ENCODE results near the gene CUL2. TPM values are rescaled to one million over a fixed set of nuclear protein-coding genes. Genes with fewer than 3 reads are reported as not detected.
A peak's percentile ranks its signal among the peaks of the same experiment; 100 is the strongest.

CUL2 gene
- total RNA-seq (10 to 100 TPM; 26.8 to 33.1 (median 29.7) TPM), polyA plus RNA-seq (11.7 TPM)
- long read RNA-seq, donor 1, full-length matches to known transcripts, result 52 of 87 reads
- long read RNA-seq, donor 1, partial matches to known transcripts, result 29 of 87 reads
- long read RNA-seq, donor 1, other reads (novel, unspliced or antisense), result 6 of 87 reads
- long read RNA-seq, donor 2, full-length matches to known transcripts, result 15 of 27 reads
- long read RNA-seq, donor 2, partial matches to known transcripts, result 7 of 27 reads
- long read RNA-seq, donor 2, other reads (novel, unspliced or antisense), result 5 of 27 reads
- long read RNA-seq, donor 3, full-length matches to known transcripts, result 108 of 161 reads
- long read RNA-seq, donor 3, partial matches to known transcripts, result 42 of 161 reads
- long read RNA-seq, donor 3, other reads (novel, unspliced or antisense), result 11 of 161 reads
- long read RNA-seq, donor 4, full-length matches to known transcripts, result 23 of 37 reads
- long read RNA-seq, donor 4, partial matches to known transcripts, result 8 of 37 reads
- long read RNA-seq, donor 4, other reads (novel, unspliced or antisense), result 6 of 37 reads

DNA sequence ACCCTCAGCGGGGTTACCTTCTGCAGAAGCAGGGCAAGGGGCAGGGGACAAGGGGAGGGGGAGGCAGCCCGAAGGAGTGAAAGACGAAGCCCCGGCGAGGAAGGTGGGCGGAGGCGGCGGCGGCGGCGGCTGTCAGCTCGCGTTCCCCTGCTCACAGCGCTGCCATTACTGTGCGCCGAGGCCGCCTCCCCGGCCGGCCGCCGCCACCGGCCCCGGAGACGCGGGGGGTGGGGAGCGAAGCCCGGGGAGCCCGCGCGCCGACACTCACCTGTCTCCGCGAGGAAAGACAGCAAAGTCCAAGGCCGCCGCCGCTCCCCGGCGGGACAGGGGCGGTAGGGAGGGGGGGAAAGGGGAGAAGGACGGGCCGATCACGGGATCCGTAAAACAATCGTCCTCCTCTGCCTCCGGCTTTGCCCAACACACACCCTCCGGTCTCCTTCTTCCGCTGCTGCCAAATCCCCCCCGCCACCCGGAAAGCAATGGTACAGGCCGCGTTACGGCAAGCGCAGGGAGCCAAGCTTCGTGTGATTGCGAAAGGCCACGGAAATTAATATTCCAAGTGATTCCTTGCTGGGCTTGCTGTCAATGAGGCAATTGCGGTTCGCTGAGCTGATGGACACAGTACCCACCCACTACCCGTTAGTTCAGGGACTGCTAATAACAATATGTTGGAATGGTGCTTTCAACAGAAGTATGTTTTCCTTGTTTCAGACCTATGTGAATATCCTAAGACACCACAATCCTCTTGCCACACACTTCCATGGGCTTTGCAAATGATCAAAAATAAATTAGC lies at the start of gene CUL2:
Gene CUL2, minus strand, starts transcription at position 180 of the 793 bp plus-strand sequence. CDS start 19,024 bp downstream, outside the sequence.
- Histone ChIP-seq H3K27me3 (ENCODE audit: control insufficient read depth, insufficient read depth) (no peaks in the 10 kb centered on the region), H3K9me3 (ENCODE audit: control insufficient read depth, low read length) (no peaks in the 10 kb centered on the region), H3K27ac (ENCODE audit: low read length) (peak within 1 kb of the TSS; percentile 97), H3K4me1 (ENCODE audit: control insufficient read depth, insufficient read depth, low read length) (no peaks in the 10 kb centered on the region), H3K4me3 (ENCODE audit: low read length) (peak within 1 kb of the TSS; percentile 98)
- ATAC-seq (peak; percentile 98 to 99), DNase-seq (peak; percentile 91 to 96 (median 95))
- intact Hi-C loops (cut with DNase I), result no loop called here
- under 1% methylated on average over 59 of the region's 59 CpGs for WGBS

DNA sequence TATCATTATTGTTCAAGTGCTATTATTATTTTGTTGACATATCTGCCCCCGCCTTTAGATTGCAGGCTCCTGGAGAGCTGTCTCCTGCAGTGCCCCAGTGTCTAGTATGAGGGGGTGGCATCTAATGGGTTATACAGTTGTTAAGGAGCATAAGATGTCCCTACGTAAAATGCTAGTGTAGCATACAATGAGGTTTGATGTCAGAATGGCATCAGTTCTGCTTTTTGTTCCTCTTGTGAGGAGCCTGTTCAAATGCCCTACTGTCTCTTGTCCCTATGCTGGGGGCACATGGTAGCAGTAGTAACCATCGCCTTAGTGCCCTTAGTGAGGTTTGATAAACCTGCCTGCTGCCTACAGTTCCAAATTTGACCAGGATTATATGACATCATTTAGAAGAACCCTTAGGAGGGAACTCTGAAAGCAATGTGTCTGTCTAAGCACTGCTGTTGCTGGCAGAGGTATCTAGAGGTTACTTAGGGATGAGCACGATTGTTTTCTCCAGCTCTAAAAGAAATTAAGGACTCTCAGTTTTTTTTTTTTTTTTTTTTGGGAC lies 46.2 kb upstream of the CUL2 start:
- peak in 1 of 2 donors; percentile 32 for ATAC-seq

DNA sequence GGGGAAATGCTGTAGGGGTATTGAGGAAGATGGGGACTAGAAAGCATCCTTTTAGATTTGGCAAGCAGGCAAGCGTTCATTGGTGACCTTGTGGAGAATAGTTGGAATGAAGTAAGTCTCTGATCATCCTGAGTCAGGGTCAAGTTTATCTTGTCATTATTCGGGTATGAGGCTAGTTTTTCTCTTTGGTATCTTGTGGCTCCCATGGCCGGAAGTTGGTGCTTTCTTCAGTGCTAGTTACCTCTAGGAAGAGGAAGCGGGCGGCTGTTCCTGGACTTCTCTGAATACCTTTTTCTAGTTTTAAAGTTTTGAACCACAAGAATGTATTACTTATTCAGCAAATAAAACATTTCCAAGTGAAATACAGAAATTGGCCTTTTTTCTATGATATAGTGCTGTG lies 45.7 kb upstream of the CUL2 start:
- DNase-seq, result peak in 1 of 3 donors; percentile 43
- no peak overlapping the region for H3K27ac ChIP-seq (ENCODE audit: low read length)
- intact Hi-C loops (cut with DNase I), result no loop called here

More for the DNA sequence above, 46.2 kb upstream of the CUL2 start:
- no peak for DNase-seq
- Histone ChIP-seq H3K4me1 (ENCODE audit: control insufficient read depth, insufficient read depth, low read length) (peaks cover 1% of the 10 kb centered on the region), H3K4me3 (ENCODE audit: low read length) (no peak overlapping the region), H3K27ac (ENCODE audit: low read length) (no peak overlapping the region), H3K27me3 (ENCODE audit: control insufficient read depth, insufficient read depth) (no peaks in the 10 kb centered on the region), H3K9me3 (ENCODE audit: control insufficient read depth, low read length) (no peaks in the 10 kb centered on the region)
- intact Hi-C loops (cut with DNase I), result no loop called here
- 79% methylated on average over 4 of the region's 4 CpGs for WGBS

DNA sequence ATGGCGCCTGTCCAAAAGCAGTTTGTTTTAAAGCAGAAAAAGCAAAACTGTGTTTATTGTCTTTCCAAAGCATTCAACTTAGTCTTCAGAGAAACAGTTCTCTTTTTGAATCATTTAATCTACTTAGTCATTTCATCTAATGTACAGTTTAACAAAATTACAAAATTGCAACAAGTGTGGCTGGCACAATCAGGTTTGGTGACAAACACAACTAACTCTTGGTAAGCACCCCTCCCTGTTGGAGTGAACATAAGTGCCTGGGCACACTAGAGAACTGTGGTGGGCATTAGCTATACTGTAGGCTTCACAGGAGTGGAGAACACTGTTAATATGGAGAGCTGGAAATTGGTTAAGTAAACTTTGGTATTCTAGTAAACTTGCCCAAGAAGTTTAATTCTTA lies 43.4 kb upstream of the CUL2 start:
- no peaks in the 10 kb centered on the region for H3K27me3 ChIP-seq (ENCODE audit: control insufficient read depth, insufficient read depth)
- H3K9me3 ChIP-seq (ENCODE audit: control insufficient read depth, low read length), result no peaks in the 10 kb centered on the region
- peaks cover 1% of the 10 kb centered on the region for H3K4me1 ChIP-seq (ENCODE audit: control insufficient read depth, insufficient read depth, low read length)
- no peak overlapping the region for H3K4me3 ChIP-seq (ENCODE audit: low read length)
- no peak for DNase-seq
- ATAC-seq, result no peak
- H3K27ac ChIP-seq (ENCODE audit: low read length), result no peak overlapping the region
- intact Hi-C loops (cut with DNase I), result no loop called here
- 97% methylated on average over 1 of the region's 1 CpG for WGBS

More for the DNA sequence above, 45.7 kb upstream of the CUL2 start:
- no peak overlapping the region for H3K4me3 ChIP-seq (ENCODE audit: low read length)
- H3K9me3 ChIP-seq (ENCODE audit: control insufficient read depth, low read length), result no peaks in the 10 kb centered on the region
- H3K27me3 ChIP-seq (ENCODE audit: control insufficient read depth, insufficient read depth), result no peaks in the 10 kb centered on the region
- ATAC-seq, result no peak
- 63% methylated on average over 5 of the region's 5 CpGs for WGBS
- H3K4me1 ChIP-seq (ENCODE audit: control insufficient read depth, insufficient read depth, low read length), result peaks cover 1% of the 10 kb centered on the region

DNA sequence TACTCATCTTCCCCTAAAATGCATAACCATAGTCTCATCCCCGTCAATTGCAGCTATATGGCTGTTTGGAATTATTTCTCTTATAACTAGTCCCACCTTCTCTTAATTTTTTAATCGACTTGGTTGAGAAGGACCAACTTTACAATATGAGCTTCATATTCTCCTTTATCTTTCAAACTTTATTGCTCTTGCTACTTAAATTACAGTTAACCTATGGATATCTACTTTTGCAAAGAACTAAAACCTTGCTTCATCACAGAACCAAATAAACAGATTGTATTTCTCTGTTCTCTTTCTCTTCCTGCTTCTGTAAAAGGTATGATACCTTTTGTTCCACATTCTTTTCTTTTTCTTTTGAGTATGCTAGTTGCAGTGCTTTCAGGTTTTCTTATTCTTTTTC lies 42.6 kb upstream of the CUL2 start:
- 95% methylated on average over 2 of the region's 2 CpGs for WGBS
- Histone ChIP-seq H3K27me3 (ENCODE audit: control insufficient read depth, insufficient read depth) (no peaks in the 10 kb centered on the region), H3K4me1 (ENCODE audit: control insufficient read depth, insufficient read depth, low read length) (peaks cover 5% of the 10 kb centered on the region), H3K9me3 (ENCODE audit: control insufficient read depth, low read length) (no peaks in the 10 kb centered on the region), H3K4me3 (ENCODE audit: low read length) (no peak overlapping the region), H3K27ac (ENCODE audit: low read length) (no peak overlapping the region)
- no peak for ATAC-seq
- DNase-seq, result no peak
- intact Hi-C loops (cut with DNase I), result no loop called here

DNA sequence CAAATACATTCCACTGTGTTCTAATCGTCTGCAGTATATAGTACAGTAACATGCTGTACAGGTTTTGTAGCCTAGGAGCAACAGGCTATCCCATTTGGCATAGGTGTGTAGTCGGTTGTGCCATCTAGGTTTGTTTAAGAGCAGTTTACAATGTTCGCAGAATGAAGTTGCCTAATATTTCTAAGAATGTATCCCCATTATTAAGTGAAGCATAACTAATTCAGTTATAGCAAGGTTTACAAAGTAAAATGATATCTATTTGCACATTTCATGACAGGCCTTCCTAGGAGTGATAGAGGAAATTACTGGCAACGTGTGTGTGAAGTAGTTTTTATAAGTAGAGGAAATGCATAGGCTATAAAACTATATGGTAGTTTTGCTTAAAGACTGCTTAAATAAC lies 40.5 kb upstream of the CUL2 start:
- 70% methylated on average over 4 of the region's 4 CpGs for WGBS
- H3K9me3 ChIP-seq (ENCODE audit: control insufficient read depth, low read length), result no peaks in the 10 kb centered on the region
- no peak for ATAC-seq
- H3K27ac ChIP-seq (ENCODE audit: low read length), result no peak overlapping the region
- peaks cover 5% of the 10 kb centered on the region for H3K4me1 ChIP-seq (ENCODE audit: control insufficient read depth, insufficient read depth, low read length)
- H3K27me3 ChIP-seq (ENCODE audit: control insufficient read depth, insufficient read depth), result no peaks in the 10 kb centered on the region
- DNase-seq, result no peak
- H3K4me3 ChIP-seq (ENCODE audit: low read length), result no peak overlapping the region
- intact Hi-C loops (cut with DNase I), result no loop called here

DNA sequence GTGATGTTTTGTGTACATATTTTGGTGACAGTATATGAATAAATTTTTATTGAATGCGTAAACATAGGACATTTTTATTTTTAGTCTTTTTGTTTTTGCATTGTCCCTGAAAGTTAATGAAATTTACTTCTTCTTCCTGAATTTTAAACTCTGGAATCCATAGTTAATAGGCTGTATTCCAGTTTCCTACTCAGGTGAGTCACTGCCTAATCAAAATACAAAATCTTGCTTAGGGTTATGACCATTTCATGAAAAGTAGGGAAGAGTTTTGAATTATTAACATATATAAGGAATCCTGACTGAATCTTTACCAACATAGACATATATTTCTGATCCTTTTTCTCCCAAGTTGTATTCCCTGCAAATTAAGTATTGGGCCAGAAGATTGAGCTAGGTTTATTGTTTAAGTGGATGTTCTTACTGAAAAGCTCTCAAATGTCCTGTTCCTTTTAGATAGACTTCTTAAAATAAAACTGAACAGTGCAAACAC lies 39.1 kb upstream of the CUL2 start:
- no peak overlapping the region for H3K4me3 ChIP-seq (ENCODE audit: low read length)
- no peaks in the 10 kb centered on the region for H3K27me3 ChIP-seq (ENCODE audit: control insufficient read depth, insufficient read depth)
- DNase-seq, result no peak
- no peak overlapping the region for H3K27ac ChIP-seq (ENCODE audit: low read length)
- ATAC-seq, result no peak
- H3K4me1 ChIP-seq (ENCODE audit: control insufficient read depth, insufficient read depth, low read length), result peaks cover 3% of the 10 kb centered on the region
- H3K9me3 ChIP-seq (ENCODE audit: control insufficient read depth, low read length), result no peaks in the 10 kb centered on the region
- intact Hi-C loops (cut with DNase I), result loop anchor here in 3 of 4 donors (5.0 to 10.0 kb wide), 2 partner anchors 68 to 206 kb away; partner anchors contain the start of gene CCNY (in 1 of the 3)
- WGBS, result 97% methylated on average over 1 of the region's 1 CpG

DNA sequence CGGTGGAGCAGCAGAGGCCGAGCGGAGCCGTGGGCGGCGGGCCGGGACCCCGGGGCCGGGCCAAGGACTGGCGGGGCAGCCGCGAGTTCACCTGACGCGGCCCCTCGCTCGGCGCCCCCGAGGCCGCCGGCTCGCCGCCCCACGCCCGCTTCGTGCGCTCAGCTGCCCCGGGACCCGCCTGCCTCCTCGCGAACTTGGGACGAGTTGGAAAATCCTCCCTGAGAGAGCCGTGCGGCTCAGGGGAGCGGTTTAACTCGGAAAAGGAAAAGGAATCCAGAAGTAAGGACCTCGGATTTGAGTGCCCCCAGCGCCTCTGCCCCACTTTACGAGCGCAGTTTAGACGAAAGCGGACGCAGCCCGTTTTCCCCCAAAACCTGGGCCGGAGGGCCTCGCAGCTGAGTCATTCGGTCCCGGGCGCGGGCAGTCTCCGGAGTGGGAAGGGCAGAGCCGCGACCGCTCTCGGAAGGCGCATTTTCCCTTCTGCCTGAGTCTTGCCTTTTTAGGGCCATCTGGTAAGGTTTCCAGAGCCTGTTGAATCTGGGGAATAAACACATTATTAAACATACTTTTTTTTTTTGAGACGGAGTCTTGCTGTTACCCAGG lies 37.2 kb upstream of the CUL2 start:
- peak; percentile 67 to 87 (median 86) for DNase-seq
- intact Hi-C loops (cut with DNase I), result loop anchor here in 3 of 4 donors (5.0 to 10.0 kb wide), 2 partner anchors 70 to 207 kb away; partner anchors contain the start of gene CCNY (in 1 of the 3)
- H3K4me1 ChIP-seq (ENCODE audit: control insufficient read depth, insufficient read depth, low read length), result peaks cover 3% of the 10 kb centered on the region

DNA sequence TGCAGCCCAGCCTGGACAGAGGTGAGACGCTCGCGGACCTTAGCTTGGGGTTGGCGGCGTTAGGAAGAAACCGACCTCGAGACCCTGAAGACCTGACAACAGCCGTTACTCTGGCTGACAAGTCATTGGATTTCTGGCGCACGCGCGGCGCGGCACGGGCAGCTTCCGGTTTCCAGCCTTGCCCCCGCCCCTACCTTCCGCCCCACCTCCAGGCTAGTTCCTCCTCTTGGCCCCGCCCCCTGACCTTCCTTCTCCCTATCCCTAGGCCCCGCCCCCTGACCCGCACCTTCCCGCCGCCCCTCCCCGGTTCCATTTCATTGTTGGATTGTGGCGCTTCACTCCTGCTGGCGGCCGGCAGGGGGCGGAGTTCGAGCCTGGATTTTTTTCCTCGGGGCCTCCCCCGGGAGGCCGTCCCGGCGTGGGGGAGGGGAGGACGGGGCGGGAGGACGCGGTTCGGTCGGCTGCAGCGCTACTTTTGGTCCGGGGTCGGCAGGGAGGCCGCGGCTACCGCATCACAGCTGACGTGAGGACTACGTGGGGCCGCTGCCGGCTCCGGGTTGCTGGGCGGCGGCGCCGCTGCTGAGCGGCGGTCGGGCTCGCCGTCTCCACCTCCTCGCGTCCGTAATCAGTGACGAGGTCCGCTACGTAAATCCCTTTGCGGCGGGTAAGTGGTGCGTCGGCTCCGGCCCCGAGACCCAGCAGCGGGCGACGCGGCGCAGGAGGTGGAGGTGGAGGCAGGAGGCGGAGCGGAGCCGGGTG lies 36.6 kb upstream of the CUL2 start, which contains the start of gene CREM:
Gene CREM, plus strand, starts transcription at position 317 of the 759 bp plus-strand sequence. CDS start 10,990 bp downstream, outside the sequence.
- H3K4me1 ChIP-seq (ENCODE audit: control insufficient read depth, insufficient read depth, low read length), result peaks cover 3% of the 10 kb centered on the region
- peak within 1 kb of the TSS; percentile 93 for H3K4me3 ChIP-seq (ENCODE audit: low read length)
- ATAC-seq, result peak; percentile 98
- peak within 1 kb of the TSS; percentile 99 for H3K27ac ChIP-seq (ENCODE audit: low read length)
- H3K9me3 ChIP-seq (ENCODE audit: control insufficient read depth, low read length), result no peaks in the 10 kb centered on the region
- 1% methylated on average over 80 of the region's 80 CpGs for WGBS
- intact Hi-C loops (cut with DNase I), result loop anchor here in 3 of 4 donors (5.0 to 10.0 kb wide), 2 partner anchors 71 to 208 kb away; partner anchors contain the start of gene CCNY (in 1 of the 3)
- no peaks in the 10 kb centered on the region for H3K27me3 ChIP-seq (ENCODE audit: control insufficient read depth, insufficient read depth)
- peak; percentile 99 for DNase-seq

More for the DNA sequence above, 37.2 kb upstream of the CUL2 start:
- ATAC-seq, result peak; percentile 5 to 11
- Histone ChIP-seq H3K27ac (ENCODE audit: low read length) (peak overlapping the region; percentile 99), H3K27me3 (ENCODE audit: control insufficient read depth, insufficient read depth) (no peaks in the 10 kb centered on the region), H3K4me3 (ENCODE audit: low read length) (peak overlapping the region; percentile 93), H3K9me3 (ENCODE audit: control insufficient read depth, low read length) (no peaks in the 10 kb centered on the region)
- under 1% methylated on average over 56 of the region's 56 CpGs for whole genome bisulfite sequencing
